ENCODE measurements around the gene WFS1.

The WFS1 gene

GRCh38 chr4:6281436-6282313 lies 12.0 kb downstream of the WFS1 start:
- no peak for DNase-seq

GRCh38 chr4:6282314-6282771 lies 12.7 kb downstream of the WFS1 start:
- DNase-seq = no peak

GRCh38 chr4:6283282-6283681 lies 13.6 kb downstream of the WFS1 start:
- no peak for DNase-seq

GRCh38 chr4:6287017-6287788 lies 17.6 kb downstream of the WFS1 start:
- DNase-seq = no peak

- DNase-seq = no peak
Measured at GRCh38 chr4:6288342-6288741, 18.7 kb downstream of the WFS1 start.

GRCh38 chr4:6288871-6289270 lies 19.2 kb downstream of the WFS1 start:
- DNase-seq = no peak

GRCh38 chr4:6290256-6290655 lies 20.6 kb downstream of the WFS1 start:
- DNase-seq = no peak

- no peak for DNase-seq
Measured at GRCh38 chr4:6290769-6291547, 21.3 kb downstream of the WFS1 start.

- DNase-seq = no peak
Measured at GRCh38 chr4:6291784-6292297, 22.2 kb downstream of the WFS1 start.

GRCh38 chr4:6292376-6293096 lies 22.9 kb downstream of the WFS1 start:
- DNase-seq = no peak

- DNase-seq = no peak
Measured at GRCh38 chr4:6293097-6293445, 23.4 kb downstream of the WFS1 start.

- DNase-seq = no peak
Measured at GRCh38 chr4:6293661-6294060, 24.0 kb downstream of the WFS1 start.

GRCh38 chr4:6294705-6295421 lies 25.2 kb downstream of the WFS1 start:
- DNase-seq = no peak

- no peak for DNase-seq
Measured at GRCh38 chr4:6295495-6295894, 25.8 kb downstream of the WFS1 start.

- no peak for DNase-seq
Measured at GRCh38 chr4:6296026-6296425, 26.4 kb downstream of the WFS1 start.

- no peak for DNase-seq
Measured at GRCh38 chr4:6297266-6297815, 27.7 kb downstream of the WFS1 start.

GRCh38 chr4:6298035-6298434 lies 28.4 kb downstream of the WFS1 start:
- DNase-seq = no peak

GRCh38 chr4:6298852-6299251 lies 29.2 kb downstream of the WFS1 start:
- DNase-seq = no peak

GRCh38 chr4:6299875-6300274 lies 30.2 kb downstream of the WFS1 start:
- DNase-seq = no peak

GRCh38 chr4:6300359-6300758 lies 30.7 kb downstream of the WFS1 start:
- DNase-seq = no peak

GRCh38 chr4:6301051-6301731 lies 31.5 kb downstream of the WFS1 start:
- DNase-seq = no peak

Data from CD4-positive, alpha-beta T cell treated with Interleukin-15 for 1 hour (primary cell).